ENCODE results near the gene CFAP20.
"Not testable (repeated sequence)": the region's sequence is repeated elsewhere in the genome, so short reads cannot be mapped to it uniquely, and the experiment has no call there.

Gene CFAP20

DNA sequence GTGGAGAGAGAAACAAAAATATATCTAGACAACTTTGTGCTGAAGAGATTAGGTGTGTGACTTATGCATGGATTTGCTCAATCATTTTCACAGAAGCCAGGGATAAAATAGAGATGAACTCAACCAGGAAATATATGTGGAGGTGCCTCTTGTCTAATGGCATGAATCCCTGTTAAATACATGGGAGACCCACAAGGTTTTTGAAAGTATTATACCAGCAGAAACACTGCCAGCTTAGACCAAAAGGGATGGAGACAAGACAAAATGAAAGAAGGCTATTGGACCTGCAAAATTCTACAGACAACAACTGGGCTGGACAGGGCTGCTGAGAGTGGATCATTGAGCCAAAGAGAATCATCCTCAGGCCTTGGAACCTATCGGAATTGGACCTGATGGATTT is 52.7 kb downstream of the CFAP20 start:
- Mint-ChIP-seq H3K9me3 (peaks cover 7% of the 10 kb centered on the region), H3K27ac (no peak overlapping the region), H3K27me3 (peaks cover 2% of the 10 kb centered on the region), H3K36me3 (ENCODE audit: low read depth) (no peaks in the 10 kb centered on the region), H3K4me1 (no peaks in the 10 kb centered on the region), H3K4me3 (no peak overlapping the region)
- ATAC-seq (no peak), DNase-seq (no peak)

DNA sequence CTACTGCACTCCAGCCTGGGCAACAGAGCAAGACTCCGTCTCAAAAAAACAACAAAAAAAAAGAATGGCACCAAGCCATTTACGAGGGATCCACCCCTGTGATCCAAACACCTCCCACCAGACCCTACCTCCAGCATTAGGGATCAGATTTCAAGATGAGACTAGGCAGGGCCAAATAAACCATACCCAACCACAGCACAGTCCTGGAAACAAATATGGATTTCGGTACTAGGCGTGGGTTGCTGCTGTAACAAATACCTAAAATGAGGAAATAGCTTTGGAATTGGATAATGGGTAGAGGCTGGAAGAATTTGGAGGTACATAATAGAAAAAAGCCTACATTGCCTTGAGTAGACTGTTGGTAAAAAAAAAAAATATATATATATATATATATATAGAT is 54.5 kb downstream of the CFAP20 start:
- H3K4me3 Mint-ChIP-seq, result no peak overlapping the region
- ATAC-seq (no peak), DNase-seq (no peak)
- no peaks in the 10 kb centered on the region for H3K36me3 Mint-ChIP-seq (ENCODE audit: low read depth)
- H3K4me1 Mint-ChIP-seq, result no peaks in the 10 kb centered on the region
- H3K27me3 Mint-ChIP-seq, result peaks cover 2% of the 10 kb centered on the region
- no peak overlapping the region for H3K27ac Mint-ChIP-seq
- H3K9me3 Mint-ChIP-seq, result peaks cover 7% of the 10 kb centered on the region

DNA sequence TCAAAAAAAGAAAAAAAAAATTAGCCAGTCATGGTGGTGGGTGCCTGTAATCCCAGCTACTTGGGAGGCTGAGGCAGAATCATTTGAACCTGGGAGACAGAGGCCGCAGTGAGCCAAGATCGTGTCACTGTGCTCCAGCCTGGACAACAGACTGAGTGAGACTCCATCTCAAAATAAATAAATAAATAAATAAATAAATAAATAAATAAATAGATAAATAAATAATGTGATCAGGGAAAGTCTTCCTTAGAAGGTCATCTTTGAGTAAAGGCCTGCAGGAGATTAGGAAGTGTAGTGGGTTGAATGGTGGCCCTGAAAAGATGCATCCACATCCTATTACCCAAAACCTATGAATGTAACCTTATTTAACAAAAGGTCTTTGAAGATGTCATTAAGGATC is 56.1 kb downstream of the CFAP20 start:
- H3K9me3 Mint-ChIP-seq; H3K27me3 Mint-ChIP-seq; H3K36me3 Mint-ChIP-seq (ENCODE audit: low read depth); ATAC-seq; H3K4me3 Mint-ChIP-seq; H3K27ac Mint-ChIP-seq; DNase-seq; H3K4me1 Mint-ChIP-seq: not testable (repeated sequence)

DNA sequence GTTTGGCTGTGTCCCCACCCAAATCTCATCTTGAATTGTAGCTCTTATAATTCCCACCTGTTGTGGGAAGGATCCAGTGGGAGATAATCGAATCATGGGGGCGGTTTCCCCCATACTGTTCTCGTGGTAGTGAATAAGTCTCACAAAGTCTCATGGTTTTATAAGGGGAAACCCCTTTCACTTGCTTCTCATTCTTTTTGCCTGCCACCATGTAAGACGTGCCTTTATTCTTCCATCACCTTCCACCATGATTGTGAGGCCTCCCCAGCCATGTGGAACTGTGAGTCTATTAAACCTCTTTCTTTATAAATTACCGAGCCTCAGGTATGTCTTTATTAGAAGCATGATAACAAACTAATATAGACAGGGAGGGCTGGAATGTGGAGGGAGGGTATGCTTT is 57.0 kb downstream of the CFAP20 start:
- not testable (repeated sequence) for ATAC-seq; H3K9me3 Mint-ChIP-seq; H3K27me3 Mint-ChIP-seq; DNase-seq; H3K27ac Mint-ChIP-seq; H3K4me1 Mint-ChIP-seq; H3K36me3 Mint-ChIP-seq (ENCODE audit: low read depth); H3K4me3 Mint-ChIP-seq

DNA sequence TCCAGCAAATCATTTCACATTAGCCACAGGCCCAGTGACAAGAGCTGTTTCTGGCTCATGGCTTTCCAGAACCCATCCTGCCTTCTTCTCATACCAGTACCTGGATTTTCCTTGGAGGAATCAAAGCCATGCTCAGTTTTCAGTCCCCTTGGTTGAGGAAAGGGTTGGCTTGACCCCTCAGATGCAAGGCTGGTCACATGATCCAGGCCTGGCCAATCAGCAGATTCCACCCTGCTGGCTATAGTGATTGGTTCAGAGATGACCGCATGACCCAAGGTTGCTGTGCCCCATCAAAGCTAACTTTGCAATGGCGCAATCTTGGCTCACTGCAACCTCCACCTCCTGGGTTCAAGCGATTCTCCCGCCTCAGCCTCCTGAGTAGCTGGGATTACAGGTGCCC is 58.6 kb downstream of the CFAP20 start:
- H3K4me3 Mint-ChIP-seq, result no peak overlapping the region
- no peaks in the 10 kb centered on the region for H3K27me3 Mint-ChIP-seq
- H3K36me3 Mint-ChIP-seq (ENCODE audit: low read depth), result no peaks in the 10 kb centered on the region
- no peaks in the 10 kb centered on the region for H3K4me1 Mint-ChIP-seq
- ATAC-seq (no peak), DNase-seq (no peak)
- H3K9me3 Mint-ChIP-seq, result no peaks in the 10 kb centered on the region
- no peak overlapping the region for H3K27ac Mint-ChIP-seq

Data from activated naive CD8-positive, alpha-beta T cell treated with anti-CD3 and anti-CD28 coated beads, Interleukin-2, amount 50 U/mL, for 24 hours (primary cell).